PC-9 (cell line): ENCODE measurements around the gene CLCN1. TPM values are rescaled to one million over a fixed set of nuclear protein-coding genes. Genes with fewer than 3 reads are reported as not detected.

Source experiments
- BruUV-seq: library from RNA; stranded (reverse); fragments of 400-500 nt; replicated peaks from 2 replicates; lab custom pipeline; 2021; lab: Mats Ljungman, UMichigan
- CTCF ChIA-PET: fragments of 300-600 bp; sonication (Branson Sonifier 250); formaldehyde crosslinking; loops from one replicate; lab custom pipeline; 2022; ENCODE audit warnings: antibody characterized with exemption; lab: Charles Lee
- POLR2A ChIA-PET: fragments of 300-600 bp; sonication (Branson Sonifier 250); formaldehyde crosslinking; loops from one replicate; lab custom pipeline; 2022; ENCODE audit warnings: antibody characterized with exemption; ENCODE audit not compliant: unreplicated experiment; lab: Charles Lee
- DNase-seq, 2 experiments: peaks; one replicate each; pipeline versions ENCODE4 v3.0.0 to v3.0.0-alpha.2; 2015 to 2022; ENCODE audit warnings: mixed read lengths in 1 of 2
- H2AFZ ChIP-seq: fragments of 200-600 bp; sonication (generic); 2 replicates; pipeline ENCODE4 v1.8.1; 2017; ENCODE audit warnings: antibody characterized with exemption
- H3F3A ChIP-seq: fragments of 200-600 bp; sonication (generic); 2 replicates; pipeline ENCODE4 v1.8.1; 2017; ENCODE audit warnings: antibody characterized with exemption, mild to moderate bottlenecking, low read depth; ENCODE audit not compliant: insufficient read depth
- H3K27ac ChIP-seq: fragments of 200-600 bp; sonication (generic); 2 replicates; pipeline ENCODE4 v1.6.1; 2016; ENCODE audit warnings: mixed run types
- H3K27me3 ChIP-seq: fragments of 200-600 bp; sonication (generic); 2 replicates; pipeline ENCODE4 v1.6.1; 2016; ENCODE audit warnings: low read depth, mixed run types; ENCODE audit not compliant: insufficient read depth
- H3K36me3 ChIP-seq: fragments of 200-600 bp; sonication (generic); 2 replicates; pipeline ENCODE4 v1.6.1; 2016; ENCODE audit warnings: low read depth, mixed run types
- H3K4me1 ChIP-seq: fragments of 200-600 bp; sonication (generic); replicated peaks from 2 replicates; pipeline ENCODE4 v1.6.1; 2016; ENCODE audit warnings: mixed run types; ENCODE audit not compliant: insufficient read depth
- H3K4me2 ChIP-seq: fragments of 200-600 bp; sonication (generic); 2 replicates; pipeline ENCODE4 v1.6.1; 2017; ENCODE audit warnings: mixed run types
- H3K4me3 ChIP-seq: fragments of 200-600 bp; sonication (generic); 2 replicates; pipeline ENCODE4 v1.6.1; 2016; ENCODE audit warnings: mixed run types
- H3K79me2 ChIP-seq: fragments of 200-600 bp; sonication (generic); 2 replicates; pipeline ENCODE4 v1.6.1; 2017; ENCODE audit warnings: low read depth, mixed run types
- H3K9me2 ChIP-seq: fragments of 200-600 bp; sonication (generic); 2 replicates; pipeline ENCODE4 v1.8.1; 2017; ENCODE audit warnings: mild to moderate bottlenecking; ENCODE audit not compliant: insufficient read depth
- H3K9me3 ChIP-seq: fragments of 200-600 bp; sonication (generic); 2 replicates; pipeline ENCODE4 v1.8.1; 2016; ENCODE audit warnings: low read depth; ENCODE audit not compliant: insufficient read depth
- H4K20me1 ChIP-seq: fragments of 200-600 bp; sonication (generic); 2 replicates; pipeline ENCODE4 v1.8.1; 2017; ENCODE audit not compliant: insufficient read depth
- EZH2 ChIP-seq: fragments of 200-600 bp; sonication (generic); IDR thresholded peaks from 2 replicates; pipeline ENCODE4 v1.8.0; 2017; ENCODE audit warnings: antibody characterized with exemption, low read depth
- intact Hi-C: fragments of 100-400 bp; cut with micrococcal nuclease; formaldehyde crosslinking; loops from one replicate; pipeline ENCODE4 v1.10.0; 2022; ENCODE audit not compliant: unreplicated experiment
- total RNA-seq: library from RNA; stranded (reverse); gene quantifications from 2 replicates; pipeline ENCODE4 v1.2.3, GENCODE V29; 2021
- TF ChIP-seq, protein P1 (sequence below): fragments of 200-600 bp; sonication (generic); conservative IDR thresholded peaks from 2 replicates; pipeline ENCODE4 v1.6.1; 2017; ENCODE audit warnings: mixed run types, antibody characterized with exemption, mild to moderate bottlenecking, moderate library complexity

The CLCN1 gene
- total RNA-seq, 1 experiment from 2014 or later = not detected

DNA sequence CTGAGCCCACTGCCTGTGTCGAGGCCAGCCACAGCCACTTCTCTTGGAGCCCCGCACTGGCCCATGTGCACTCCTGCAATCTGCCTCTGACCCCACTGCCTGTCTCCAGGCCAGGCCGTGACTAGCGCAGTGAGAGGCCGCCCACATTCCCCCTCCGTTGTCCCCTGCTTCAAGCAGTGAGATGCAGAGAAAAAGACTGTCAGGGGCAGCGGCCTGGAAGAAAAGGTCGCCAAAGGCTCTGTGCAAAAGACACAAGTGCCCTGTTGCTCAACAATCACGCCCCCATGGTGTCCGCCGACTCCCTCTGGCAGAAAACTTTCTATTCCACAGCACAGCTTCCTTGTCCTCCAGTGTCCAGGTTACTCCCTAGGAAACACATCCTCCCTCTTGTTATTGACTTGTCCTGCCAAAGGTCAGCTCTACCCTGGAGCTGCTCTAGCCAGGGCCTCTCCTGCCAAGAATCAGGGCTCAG lies 36.7 kb downstream of the CLCN1 start:
- H3K9me2 ChIP-seq = no peaks in the 10 kb centered on the region
- H4K20me1 ChIP-seq = no peaks in the 10 kb centered on the region
- no peaks in the 10 kb centered on the region for H3K36me3 ChIP-seq
- no peak for TF ChIP-seq EZH2
- no peaks in the 10 kb centered on the region for H3K79me2 ChIP-seq
- H2AFZ ChIP-seq = no peak overlapping the region
- H3K4me3 ChIP-seq = no peak overlapping the region
- no peaks in the 10 kb centered on the region for H3K4me1 ChIP-seq
- intact Hi-C loops = no loop called here
- H3F3A ChIP-seq = no peaks in the 10 kb centered on the region
- no peak overlapping the region for H3K27ac ChIP-seq
- ChIA-PET CTCF (no interaction called here), POLR2A (no interaction called here)
- H3K4me2 ChIP-seq = no peak overlapping the region
- no TSS peak for BruUV-seq
- H3K9me3 ChIP-seq = no peaks in the 10 kb centered on the region
- DNase-seq = no peak
- peaks cover 24% of the 10 kb centered on the region for H3K27me3 ChIP-seq

- BruUV-seq = no TSS peak
- intact Hi-C loops = no loop called here
- CTCF ChIA-PET = no interaction called here
Observed at GRCh38 chr7:143354376-143354775, 38.5 kb downstream of the CLCN1 start.

GRCh38 chr7:143354965-143355364 lies 39.1 kb downstream of the CLCN1 start:
- H3K79me2 ChIP-seq = no peaks in the 10 kb centered on the region
- TF ChIP-seq, protein P1, sequence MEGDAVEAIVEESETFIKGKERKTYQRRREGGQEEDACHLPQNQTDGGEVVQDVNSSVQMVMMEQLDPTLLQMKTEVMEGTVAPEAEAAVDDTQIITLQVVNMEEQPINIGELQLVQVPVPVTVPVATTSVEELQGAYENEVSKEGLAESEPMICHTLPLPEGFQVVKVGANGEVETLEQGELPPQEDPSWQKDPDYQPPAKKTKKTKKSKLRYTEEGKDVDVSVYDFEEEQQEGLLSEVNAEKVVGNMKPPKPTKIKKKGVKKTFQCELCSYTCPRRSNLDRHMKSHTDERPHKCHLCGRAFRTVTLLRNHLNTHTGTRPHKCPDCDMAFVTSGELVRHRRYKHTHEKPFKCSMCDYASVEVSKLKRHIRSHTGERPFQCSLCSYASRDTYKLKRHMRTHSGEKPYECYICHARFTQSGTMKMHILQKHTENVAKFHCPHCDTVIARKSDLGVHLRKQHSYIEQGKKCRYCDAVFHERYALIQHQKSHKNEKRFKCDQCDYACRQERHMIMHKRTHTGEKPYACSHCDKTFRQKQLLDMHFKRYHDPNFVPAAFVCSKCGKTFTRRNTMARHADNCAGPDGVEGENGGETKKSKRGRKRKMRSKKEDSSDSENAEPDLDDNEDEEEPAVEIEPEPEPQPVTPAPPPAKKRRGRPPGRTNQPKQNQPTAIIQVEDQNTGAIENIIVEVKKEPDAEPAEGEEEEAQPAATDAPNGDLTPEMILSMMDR = no peak
- no peak for TF ChIP-seq EZH2
- ChIA-PET CTCF (no interaction called here), POLR2A (no interaction called here)
- H3K36me3 ChIP-seq = no peaks in the 10 kb centered on the region
- H4K20me1 ChIP-seq = no peaks in the 10 kb centered on the region
- H3K27ac ChIP-seq = no peak overlapping the region
- BruUV-seq = no TSS peak
- no peak overlapping the region for H2AFZ ChIP-seq
- intact Hi-C loops = no loop called here
- H3K4me2 ChIP-seq = no peak overlapping the region
- no peak overlapping the region for H3K4me3 ChIP-seq
- H3K9me3 ChIP-seq = no peaks in the 10 kb centered on the region
- peaks cover 40% of the 10 kb centered on the region for H3K27me3 ChIP-seq
- H3K4me1 ChIP-seq = no peaks in the 10 kb centered on the region
- H3K9me2 ChIP-seq = no peaks in the 10 kb centered on the region
- DNase-seq = no peak
- no peaks in the 10 kb centered on the region for H3F3A ChIP-seq

More at GRCh38 chr7:143354376-143354775, 38.5 kb downstream of the CLCN1 start:
- H3F3A ChIP-seq = no peaks in the 10 kb centered on the region
- H3K36me3 ChIP-seq = no peaks in the 10 kb centered on the region
- no peaks in the 10 kb centered on the region for H4K20me1 ChIP-seq
- H3K27ac ChIP-seq = no peak overlapping the region
- no peaks in the 10 kb centered on the region for H3K4me1 ChIP-seq
- TF ChIP-seq EZH2 = no peak
- TF ChIP-seq, protein P1 = no peak
- H3K79me2 ChIP-seq = no peaks in the 10 kb centered on the region
- DNase-seq = no peak
- no peaks in the 10 kb centered on the region for H3K9me3 ChIP-seq
- H2AFZ ChIP-seq = no peak overlapping the region
- no peak overlapping the region for H3K4me2 ChIP-seq
- no peaks in the 10 kb centered on the region for H3K9me2 ChIP-seq
- no peak overlapping the region for H3K4me3 ChIP-seq
- POLR2A ChIA-PET = no interaction called here
- peaks cover 35% of the 10 kb centered on the region for H3K27me3 ChIP-seq
